ENCODE results near the gene ST6GALNAC2.

GRCh38 chr17:76586741-76587487, 1.3 kb upstream of the ST6GALNAC2 start:
- no peak for TF ChIP-seq CTCF (conservative IDR thresholded peaks at IDR 0.05; ENCODE audit: low read depth in 2 of 2)
- TF ChIP-seq EZH2 (IDR thresholded peaks at IDR 0.05; ENCODE audit: low read depth, unreplicated experiment) = peak; percentile 12
- no peak for TF ChIP-seq EZH2phosphoT487 (IDR thresholded peaks at IDR 0.05; ENCODE audit: unreplicated experiment)
- TF ChIP-seq ZNF331 (CRISPR knock-in tag; IDR thresholded peaks at IDR 0.05; ENCODE audit: low read depth) = no peak
- no peak for TF ChIP-seq JUNB (IDR thresholded peaks at IDR 0.05; ENCODE audit: unreplicated experiment)

All from GM23338 (cell line).